Measurements from ENCODE around the gene EXOC6B.

- TF ChIP-seq, protein P1, sequence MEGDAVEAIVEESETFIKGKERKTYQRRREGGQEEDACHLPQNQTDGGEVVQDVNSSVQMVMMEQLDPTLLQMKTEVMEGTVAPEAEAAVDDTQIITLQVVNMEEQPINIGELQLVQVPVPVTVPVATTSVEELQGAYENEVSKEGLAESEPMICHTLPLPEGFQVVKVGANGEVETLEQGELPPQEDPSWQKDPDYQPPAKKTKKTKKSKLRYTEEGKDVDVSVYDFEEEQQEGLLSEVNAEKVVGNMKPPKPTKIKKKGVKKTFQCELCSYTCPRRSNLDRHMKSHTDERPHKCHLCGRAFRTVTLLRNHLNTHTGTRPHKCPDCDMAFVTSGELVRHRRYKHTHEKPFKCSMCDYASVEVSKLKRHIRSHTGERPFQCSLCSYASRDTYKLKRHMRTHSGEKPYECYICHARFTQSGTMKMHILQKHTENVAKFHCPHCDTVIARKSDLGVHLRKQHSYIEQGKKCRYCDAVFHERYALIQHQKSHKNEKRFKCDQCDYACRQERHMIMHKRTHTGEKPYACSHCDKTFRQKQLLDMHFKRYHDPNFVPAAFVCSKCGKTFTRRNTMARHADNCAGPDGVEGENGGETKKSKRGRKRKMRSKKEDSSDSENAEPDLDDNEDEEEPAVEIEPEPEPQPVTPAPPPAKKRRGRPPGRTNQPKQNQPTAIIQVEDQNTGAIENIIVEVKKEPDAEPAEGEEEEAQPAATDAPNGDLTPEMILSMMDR (IDR thresholded peaks at IDR 0.05; ENCODE audit: low read depth, low read length): 0 out of 2 replicates have a peak, but pooled peaks have one; percentile 8
- no peak for TF ChIP-seq EZH2phosphoT487 (IDR thresholded peaks at IDR 0.05; ENCODE audit: low read depth)
Measured at GRCh38 chr2:72843301-72843700, 17.5 kb upstream of the EXOC6B start.
